Forelimb muscle (tissue), 1 donor: ENCODE results near the gene RHOG. TPM values are rescaled to one million over a fixed set of nuclear protein-coding genes. Genes with fewer than 3 reads are reported as not detected.
A peak's percentile ranks its signal among the peaks of the same experiment; 100 is the strongest.
"Not testable (repeated sequence)": the region's sequence is repeated elsewhere in the genome, so short reads cannot be mapped to it uniquely, and the experiment has no call there.

Source experiments
- DNase-seq: peaks from one replicate; pipeline ENCODE4 v3.0.0-alpha.2; 2013; ENCODE audit warnings: low read depth
- polyA plus RNA-seq: library from polyadenylated mRNA; unstranded; fragments of 120-200 nt; gene quantifications from one replicate; pipeline ENCODE4 v1.2.1, GENCODE V29; 2013; ENCODE audit not compliant: insufficient read length

The RHOG gene
- polyA plus RNA-seq, 1 donor = 22.7 TPM

- DNase-seq = no peak
Measured at GRCh38 chr11:3808861-3809623, 31.7 kb downstream of the RHOG start.

DNA sequence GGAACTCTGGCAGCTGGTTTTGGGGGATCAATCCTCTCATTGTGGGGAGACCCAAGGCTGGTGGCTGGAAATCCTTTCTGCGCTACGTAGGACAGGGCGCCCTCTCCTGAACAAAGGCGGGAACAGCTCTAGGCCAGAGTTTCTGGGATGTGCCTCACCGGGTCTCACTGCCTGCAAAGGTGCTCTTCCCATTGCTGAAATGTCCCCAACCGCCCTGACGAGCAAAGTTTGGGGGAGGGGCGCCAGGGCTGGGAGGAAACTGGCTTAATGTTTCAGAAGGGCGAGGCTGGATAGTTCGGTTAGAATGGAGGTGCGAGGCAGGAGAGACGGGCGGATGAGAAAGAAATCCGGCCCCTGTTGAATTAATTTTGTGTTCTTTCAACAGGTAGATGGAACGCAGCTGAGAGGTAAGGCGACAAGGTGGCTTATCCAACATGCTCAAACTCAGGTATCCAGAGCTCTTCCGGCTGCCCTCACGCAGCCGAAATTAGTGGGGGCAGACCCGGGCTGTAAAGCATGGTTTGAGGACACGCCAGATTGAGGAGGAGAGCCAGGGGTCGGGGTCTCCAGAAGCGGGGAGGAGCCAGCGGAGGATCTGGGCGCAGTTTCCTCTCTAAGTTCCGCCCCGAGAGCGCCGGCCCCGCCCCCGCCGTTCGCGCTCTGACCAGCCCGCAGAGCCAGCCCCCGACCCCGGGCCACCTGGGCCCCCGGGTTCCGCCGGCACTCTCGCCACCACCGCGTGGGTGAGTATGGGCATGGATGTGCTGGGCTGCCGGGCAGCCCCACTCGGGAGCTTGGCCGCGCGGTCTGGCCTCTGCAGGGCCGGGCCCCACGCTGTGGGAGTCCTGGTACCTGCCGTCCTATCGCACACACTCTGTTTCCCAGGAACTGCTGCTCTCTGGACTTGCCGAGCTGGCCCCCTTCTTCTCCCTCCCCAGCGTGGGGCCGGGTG, 32.6 kb downstream of the RHOG start, which contains the start of gene PGAP2:
Gene PGAP2 (plus strand): TSS at position 652 of the 952 bp plus-strand sequence. CDS start 2,700 bp downstream, outside the sequence.
- no peak for DNase-seq

DNA sequence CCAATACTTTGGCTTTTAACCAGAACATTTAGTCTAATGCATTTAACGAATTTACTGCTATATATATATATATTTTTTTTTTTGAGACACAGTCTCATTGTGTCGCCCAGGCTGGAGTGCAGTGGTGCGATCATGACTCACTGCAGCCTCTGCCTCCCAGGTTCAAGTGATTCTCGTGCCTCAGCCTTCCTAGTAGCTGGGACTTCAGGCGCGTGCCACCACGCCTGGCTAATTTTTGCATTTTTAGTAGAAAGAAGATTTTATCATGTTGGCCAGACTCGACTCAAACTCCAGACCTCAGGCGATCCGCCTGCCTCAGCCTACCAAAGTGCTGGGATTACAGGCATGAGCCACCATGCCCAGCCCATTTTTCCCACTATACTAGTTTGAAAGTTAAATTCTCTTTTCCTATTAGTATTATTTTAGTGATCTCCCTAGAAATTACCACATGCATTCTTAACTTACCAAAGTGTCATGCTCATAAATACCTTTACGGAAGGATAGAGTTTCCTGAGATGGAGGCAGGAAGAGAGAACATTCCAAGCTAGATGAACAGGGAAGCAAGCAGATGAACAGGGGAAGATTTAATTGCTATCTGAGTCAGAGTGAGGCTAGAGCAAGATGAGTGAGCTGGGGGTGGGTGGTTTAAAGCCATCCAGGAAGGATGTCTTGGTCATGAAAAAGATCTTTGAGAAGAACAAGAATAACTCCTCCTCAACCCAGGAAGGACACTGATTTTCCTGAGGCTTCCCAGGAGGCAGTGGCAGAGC, 36.8 kb downstream of the RHOG start:
- no peak for DNase-seq

- DNase-seq = no peak
Measured at GRCh38 chr11:3802011-3802790, 38.6 kb downstream of the RHOG start.

- no peak for DNase-seq
Measured at GRCh38 chr11:3799873-3800272, 40.9 kb downstream of the RHOG start.

- no peak for DNase-seq
Measured at GRCh38 chr11:3799143-3799542, 41.6 kb downstream of the RHOG start.

- peak; percentile 98 for DNase-seq
Measured at GRCh38 chr11:3797329-3798090, 43.2 kb downstream of the RHOG start, which contains the start of gene NUP98. TSS of gene NUP98 (minus strand) at chr11:3797554. CDS start at chr11:3782117, 15,437 bp downstream.

DNA sequence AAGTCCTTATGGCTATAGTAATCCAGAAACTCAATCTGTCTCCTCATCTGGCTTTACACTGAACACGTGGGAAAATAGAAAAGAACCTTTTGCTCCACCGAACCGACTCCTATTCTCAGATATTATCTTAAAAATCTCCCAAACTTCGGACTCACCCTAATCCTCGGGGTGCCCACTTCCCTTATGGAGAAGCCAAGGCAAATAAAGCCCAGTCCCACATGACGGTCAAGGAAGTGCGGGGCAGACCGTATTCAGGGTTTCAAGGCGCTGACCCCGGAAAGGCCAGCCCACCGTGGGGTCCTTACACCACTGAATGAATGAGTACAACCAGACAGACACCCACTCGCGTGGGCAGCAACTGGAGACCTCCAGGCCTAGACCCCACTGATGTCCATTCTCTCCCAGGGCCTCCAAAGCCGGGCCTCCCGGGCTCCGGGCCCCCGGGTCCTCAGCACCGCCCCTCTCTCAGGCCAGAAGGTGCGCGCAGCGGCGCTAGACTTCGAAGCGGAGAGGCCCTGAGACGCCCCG, 43.9 kb downstream of the RHOG start:
- DNase-seq = no peak

GRCh38 chr11:3796346-3796745, 44.4 kb downstream of the RHOG start:
- no peak for DNase-seq

GRCh38 chr11:3796002-3796311, 44.8 kb downstream of the RHOG start:
- no peak for DNase-seq

GRCh38 chr11:3795131-3796001, 45.4 kb downstream of the RHOG start:
- no peak for DNase-seq

DNA sequence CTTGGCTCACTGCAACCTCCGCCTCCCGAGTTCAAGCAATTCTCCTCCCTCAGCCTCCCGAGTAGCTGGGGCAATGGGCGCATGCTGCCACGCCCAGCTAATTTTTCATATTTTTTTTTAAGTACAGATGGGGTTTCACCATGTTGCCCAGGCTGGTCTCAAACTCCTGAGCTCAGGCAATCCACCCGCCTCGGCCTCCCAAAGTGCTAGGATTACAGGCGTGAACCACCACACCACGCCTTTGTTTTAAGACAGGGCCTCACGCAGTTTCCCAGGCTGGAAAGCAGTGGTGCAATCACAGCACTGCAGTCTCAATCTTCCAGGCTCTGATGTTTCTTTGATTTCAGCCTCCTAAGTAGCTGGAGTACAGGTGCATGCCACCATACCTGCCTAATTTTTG, 46.4 kb downstream of the RHOG start:
- DNase-seq = not testable (repeated sequence)

GRCh38 chr11:3786781-3787428, 53.9 kb downstream of the RHOG start:
- DNase-seq = no peak

DNA sequence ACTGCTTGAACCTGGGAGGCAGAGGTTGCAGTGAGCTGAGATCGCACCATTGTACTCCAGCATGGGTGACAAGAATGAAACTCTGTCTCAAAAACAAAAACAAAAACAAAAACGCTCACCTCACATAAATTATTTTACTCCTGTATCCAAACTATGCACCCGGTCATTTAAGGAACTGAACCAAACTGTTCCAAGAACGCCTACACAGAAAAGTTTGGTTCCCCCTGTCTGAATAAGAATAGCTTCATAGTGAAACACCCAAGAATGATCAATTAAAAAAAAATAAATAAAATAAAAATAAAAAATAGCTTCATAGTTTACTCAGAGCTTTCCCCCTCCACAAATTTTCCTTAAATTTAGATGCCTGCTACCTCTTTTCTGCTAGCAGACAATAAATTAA, 57.1 kb downstream of the RHOG start:
- DNase-seq = no peak

DNA sequence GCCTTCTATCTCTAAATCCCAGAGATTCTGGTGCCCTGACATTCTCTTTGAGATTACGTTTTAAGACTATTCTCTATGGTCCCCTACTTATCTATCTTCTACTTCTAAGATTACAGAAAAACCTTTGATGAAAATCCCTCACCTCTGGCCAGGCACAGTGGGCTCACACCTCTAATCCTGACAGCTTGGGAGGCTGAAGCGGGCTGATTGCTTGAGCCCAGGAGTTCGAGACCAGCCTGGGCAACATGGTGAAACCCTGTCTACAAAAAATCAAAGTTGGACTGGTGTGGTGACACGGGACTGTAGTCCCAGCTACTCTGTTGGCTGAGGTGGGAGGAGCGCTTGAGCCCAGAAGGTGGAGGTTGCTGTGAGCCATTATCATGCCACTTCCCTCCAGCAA, 57.8 kb downstream of the RHOG start:
- DNase-seq = no peak

DNA sequence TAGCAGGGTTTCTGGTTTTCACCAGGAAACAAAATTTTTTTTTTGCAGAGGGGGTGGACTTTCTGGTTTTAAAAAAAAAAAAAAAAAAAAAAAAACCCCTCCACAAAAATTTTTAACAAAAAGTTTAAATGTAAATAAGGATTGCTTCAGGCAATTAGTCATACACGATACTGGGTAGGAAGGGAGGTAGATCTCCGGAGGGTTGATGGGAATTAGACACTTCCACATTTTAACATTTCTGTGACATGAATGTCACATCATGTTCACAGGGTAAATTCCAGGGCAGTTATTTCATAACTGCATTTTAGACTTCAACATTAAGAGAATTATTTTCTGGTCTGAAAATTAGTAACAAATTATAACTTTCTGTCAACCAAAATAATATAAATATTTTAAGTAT, 59.3 kb downstream of the RHOG start:
- no peak for DNase-seq
